BE2C (cell line): Measurements from ENCODE around the gene CDC26.
A peak's percentile ranks its signal among the peaks of the same experiment; 100 is the strongest.

Source experiments
- DNase-seq: peaks from one replicate; pipeline ENCODE4 v3.0.0-alpha.2; 2020
- H3K27me3 ChIP-seq: fragments of 250-450 bp; sonication (Bioruptor Pico); 2 replicates; pipeline ENCODE4 v1.5.1; 2020; ENCODE audit warnings: mild to moderate bottlenecking
- H3K36me3 ChIP-seq: fragments of 250-450 bp; sonication (Bioruptor Pico); 2 replicates; pipeline ENCODE4 v1.5.1; 2020; ENCODE audit warnings: mild to moderate bottlenecking
- H3K4me1 ChIP-seq: fragments of 250-450 bp; sonication (Bioruptor Pico); 2 replicates; pipeline ENCODE4 v1.5.1; 2020
- H3K4me3 ChIP-seq: 2 replicates; pipeline ENCODE4 v1.5.1; 2011; ENCODE audit warnings: low read depth, low read length
- H3K9me3 ChIP-seq: fragments of 250-450 bp; sonication (Bioruptor Pico); 2 replicates; pipeline ENCODE4 v1.5.1; 2020
- TF ChIP-seq, protein P1 (sequence below): IDR thresholded peaks from 2 replicates; pipeline ENCODE4 v1.5.1; 2012; ENCODE audit warnings: mild to moderate bottlenecking, low read depth, low read length

The CDC26 gene

DNA sequence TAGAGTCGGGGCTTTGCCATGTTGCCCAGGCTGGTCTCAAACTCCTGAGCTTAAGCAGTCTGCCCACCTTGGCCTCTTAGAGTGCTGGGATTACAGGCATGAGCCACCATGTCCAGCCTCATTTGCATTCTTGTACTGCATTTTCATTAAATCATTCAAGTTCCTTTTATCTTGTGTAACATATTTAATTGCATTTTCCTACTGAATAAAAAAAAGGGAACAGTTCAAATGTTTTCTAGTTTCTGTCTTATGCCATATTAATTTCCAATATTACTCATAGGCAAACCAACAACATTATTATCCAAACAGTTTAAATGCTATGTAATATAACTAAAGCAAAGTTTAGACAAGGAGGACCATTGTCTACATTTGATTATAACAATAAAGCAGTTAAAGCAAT lies 47.9 kb downstream of the CDC26 start:
- no peaks in the 10 kb centered on the region for H3K4me1 ChIP-seq
- H3K36me3 ChIP-seq, result peaks cover 13% of the 10 kb centered on the region
- no peak overlapping the region for H3K4me3 ChIP-seq
- no peaks in the 10 kb centered on the region for H3K9me3 ChIP-seq
- TF ChIP-seq, protein P1, sequence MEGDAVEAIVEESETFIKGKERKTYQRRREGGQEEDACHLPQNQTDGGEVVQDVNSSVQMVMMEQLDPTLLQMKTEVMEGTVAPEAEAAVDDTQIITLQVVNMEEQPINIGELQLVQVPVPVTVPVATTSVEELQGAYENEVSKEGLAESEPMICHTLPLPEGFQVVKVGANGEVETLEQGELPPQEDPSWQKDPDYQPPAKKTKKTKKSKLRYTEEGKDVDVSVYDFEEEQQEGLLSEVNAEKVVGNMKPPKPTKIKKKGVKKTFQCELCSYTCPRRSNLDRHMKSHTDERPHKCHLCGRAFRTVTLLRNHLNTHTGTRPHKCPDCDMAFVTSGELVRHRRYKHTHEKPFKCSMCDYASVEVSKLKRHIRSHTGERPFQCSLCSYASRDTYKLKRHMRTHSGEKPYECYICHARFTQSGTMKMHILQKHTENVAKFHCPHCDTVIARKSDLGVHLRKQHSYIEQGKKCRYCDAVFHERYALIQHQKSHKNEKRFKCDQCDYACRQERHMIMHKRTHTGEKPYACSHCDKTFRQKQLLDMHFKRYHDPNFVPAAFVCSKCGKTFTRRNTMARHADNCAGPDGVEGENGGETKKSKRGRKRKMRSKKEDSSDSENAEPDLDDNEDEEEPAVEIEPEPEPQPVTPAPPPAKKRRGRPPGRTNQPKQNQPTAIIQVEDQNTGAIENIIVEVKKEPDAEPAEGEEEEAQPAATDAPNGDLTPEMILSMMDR, result no peak
- DNase-seq, result no peak
- no peaks in the 10 kb centered on the region for H3K27me3 ChIP-seq

DNA sequence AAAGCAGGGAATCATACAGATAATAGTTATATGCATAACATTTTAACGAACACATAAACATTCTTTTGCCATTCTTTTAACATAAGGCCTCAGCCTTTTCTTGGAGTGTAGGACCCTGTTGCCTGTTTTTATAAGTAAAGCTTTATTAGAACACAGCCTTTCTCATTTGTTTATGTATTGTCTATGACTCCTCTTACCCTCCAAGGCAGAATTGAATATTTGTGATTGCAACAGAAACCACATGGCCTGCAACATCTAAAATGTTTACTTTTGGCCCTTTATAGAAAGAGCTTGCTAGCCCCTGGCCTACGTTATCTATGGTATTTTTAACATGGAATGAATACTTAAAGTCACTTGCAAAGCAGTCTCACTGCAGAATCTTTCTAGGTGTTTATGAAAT lies 51.4 kb downstream of the CDC26 start:
- Histone ChIP-seq H3K4me1 (no peaks in the 10 kb centered on the region), H3K9me3 (no peaks in the 10 kb centered on the region), H3K27me3 (no peaks in the 10 kb centered on the region), H3K4me3 (peak overlapping the region; percentile 98), H3K36me3 (peaks cover 13% of the 10 kb centered on the region)
- TF ChIP-seq, protein P1, result no peak
- no peak for DNase-seq

DNA sequence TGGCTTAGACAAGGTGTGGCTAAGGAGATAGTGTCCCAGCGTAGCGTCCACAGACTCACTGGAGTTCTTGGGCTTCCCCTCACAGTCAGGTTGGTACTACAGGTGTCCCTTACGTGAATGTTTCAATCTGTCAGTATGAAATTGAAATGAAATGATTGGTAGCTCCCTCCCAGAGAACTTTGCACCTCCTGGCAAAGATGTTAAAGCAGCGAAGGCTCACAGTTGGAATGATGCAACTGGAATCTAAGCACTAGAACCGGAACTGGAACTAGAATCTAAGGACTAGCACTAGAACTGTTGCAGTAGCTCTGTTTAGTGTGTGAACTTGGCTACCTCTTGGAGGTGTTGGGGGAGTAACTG lies 52.9 kb downstream of the CDC26 start:
- H3K27me3 ChIP-seq, result no peaks in the 10 kb centered on the region
- DNase-seq, result no peak
- TF ChIP-seq, protein P1, result no peak
- H3K9me3 ChIP-seq, result no peaks in the 10 kb centered on the region
- H3K4me1 ChIP-seq, result no peaks in the 10 kb centered on the region
- H3K36me3 ChIP-seq, result peaks cover 12% of the 10 kb centered on the region
- peak overlapping the region; percentile 98 for H3K4me3 ChIP-seq

DNA sequence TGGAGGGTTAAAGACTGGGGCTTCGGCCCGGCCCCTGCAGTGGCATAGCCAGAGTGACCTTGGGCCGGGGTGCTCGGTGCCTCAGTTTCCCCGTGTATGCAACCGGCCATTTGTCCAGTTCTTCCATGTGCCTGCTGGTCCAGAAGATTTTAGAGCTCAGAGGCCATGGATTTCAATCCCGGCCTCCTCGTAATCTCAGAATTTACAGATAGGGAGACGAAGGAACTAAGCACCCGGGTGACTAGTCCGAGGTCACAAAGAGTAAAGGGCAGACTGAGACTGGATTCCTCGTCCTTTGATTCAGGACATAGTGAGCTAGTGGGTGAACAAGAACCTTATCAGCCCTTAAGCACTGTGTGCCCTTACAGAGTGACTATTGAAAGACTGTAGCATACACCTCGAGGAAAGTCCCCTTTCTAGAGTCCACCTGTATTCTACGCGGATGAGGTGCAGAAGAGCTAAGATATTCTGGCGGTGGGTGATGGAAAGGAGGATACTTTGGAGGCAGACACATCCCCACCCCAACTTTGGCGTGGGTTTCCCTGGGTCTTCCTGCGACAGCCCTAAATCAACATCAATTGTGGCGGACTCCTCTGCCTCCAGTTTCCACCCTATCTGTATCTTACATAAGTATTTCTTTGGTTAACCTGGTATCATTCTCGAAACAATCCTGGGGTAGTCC lies 53.4 kb downstream of the CDC26 start:
- TF ChIP-seq, protein P1, result no peak
- peak overlapping the region; percentile 98 for H3K4me3 ChIP-seq
- H3K27me3 ChIP-seq, result no peaks in the 10 kb centered on the region
- H3K9me3 ChIP-seq, result no peaks in the 10 kb centered on the region
- H3K36me3 ChIP-seq, result peaks cover 7% of the 10 kb centered on the region
- DNase-seq, result no peak
- no peaks in the 10 kb centered on the region for H3K4me1 ChIP-seq

DNA sequence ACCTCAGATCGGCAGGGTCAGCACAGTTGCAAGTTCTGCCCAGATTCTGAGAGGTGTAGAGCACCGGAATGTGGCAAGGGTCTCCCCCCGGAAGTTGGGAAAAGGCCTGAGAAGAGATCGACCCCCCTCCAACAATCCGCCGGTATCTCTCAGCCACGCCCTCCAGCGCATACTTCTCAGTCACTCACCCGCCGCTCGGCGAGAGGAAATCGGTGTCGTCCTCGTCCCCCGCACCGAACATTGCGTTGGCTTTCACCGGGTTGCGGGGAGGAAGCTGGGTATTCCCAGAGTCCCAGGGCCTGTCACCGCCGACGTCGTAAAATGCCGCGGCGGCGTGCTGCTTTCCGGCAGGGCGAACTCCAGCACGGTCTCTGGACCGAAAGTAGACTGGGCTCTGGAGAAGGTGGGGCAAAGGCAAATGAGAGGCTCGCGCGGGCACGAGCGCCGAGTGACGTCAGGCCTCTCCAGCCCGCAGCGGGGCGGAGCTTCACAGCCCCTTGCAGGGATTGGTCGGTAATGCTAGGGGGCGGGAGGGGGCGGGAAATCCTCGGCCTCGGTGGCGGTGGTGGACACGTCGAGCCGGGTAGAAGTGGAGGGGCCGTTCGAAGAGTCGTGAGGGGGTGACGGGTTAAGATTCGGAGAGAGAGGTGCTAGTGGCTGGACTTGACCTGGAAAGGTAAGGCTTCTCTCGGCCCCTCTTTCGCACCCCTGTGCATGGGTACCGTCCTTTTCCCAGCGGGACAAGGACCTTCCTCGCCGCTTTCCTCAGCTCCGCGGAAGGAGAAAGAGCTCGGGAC lies 54.2 kb downstream of the CDC26 start, which contains the start of the genes FKBP15 and SLC31A1:
Gene FKBP15, minus strand, starts transcription at position 275 of the 797 bp plus-strand sequence. Its CDS starts 34 bp downstream, at position 241.
Gene SLC31A1, plus strand, starts transcription at position 542 of the 797 bp plus-strand sequence. CDS start 34,605 bp downstream, outside the sequence.
- TF ChIP-seq, protein P1, result no peak

DNA sequence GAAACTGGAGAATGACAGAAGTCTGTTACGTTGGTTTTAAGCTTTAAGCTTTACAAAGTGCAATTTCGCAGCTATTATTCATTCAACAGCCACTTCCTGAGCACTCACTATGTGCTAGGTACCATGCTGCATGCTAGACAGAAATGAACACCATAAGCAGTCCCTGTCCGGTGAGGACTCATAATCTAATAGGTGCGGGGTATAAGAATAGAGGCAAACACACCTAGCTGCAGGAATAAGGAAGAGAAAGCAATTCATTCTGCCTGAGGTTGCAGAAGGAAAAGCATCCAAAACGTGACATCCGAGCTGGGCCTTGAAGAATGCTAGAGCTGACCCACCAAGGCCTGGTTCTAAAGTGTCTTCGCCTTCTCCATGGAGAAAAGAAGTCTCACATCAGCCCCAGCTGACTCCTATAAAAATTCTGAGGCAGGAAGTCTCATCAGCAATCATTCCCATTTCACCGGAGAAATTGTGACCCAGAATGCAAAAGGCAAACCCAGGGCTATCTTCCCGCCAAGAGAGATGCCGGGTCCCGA lies 54.8 kb downstream of the CDC26 start:
- no peaks in the 10 kb centered on the region for H3K27me3 ChIP-seq
- peak overlapping the region; percentile 98 for H3K4me3 ChIP-seq
- TF ChIP-seq, protein P1, result no peak
- no peaks in the 10 kb centered on the region for H3K4me1 ChIP-seq
- no peak for DNase-seq
- no peaks in the 10 kb centered on the region for H3K9me3 ChIP-seq
- peaks cover 6% of the 10 kb centered on the region for H3K36me3 ChIP-seq

More for the DNA sequence above, 54.2 kb downstream of the CDC26 start, which contains the start of the genes FKBP15 and SLC31A1:
- H3K9me3 ChIP-seq, result no peaks in the 10 kb centered on the region
- H3K27me3 ChIP-seq, result no peaks in the 10 kb centered on the region
- H3K4me3 ChIP-seq, result peak within 1 kb of the TSS; percentile 98
- peak; percentile 98 for DNase-seq
- peaks cover 6% of the 10 kb centered on the region for H3K36me3 ChIP-seq
- H3K4me1 ChIP-seq, result no peaks in the 10 kb centered on the region
